ENCODE results near the gene CC2D2A. TPM values are rescaled to one million over a fixed set of nuclear protein-coding genes. Genes with fewer than 3 reads are reported as not detected.

The CC2D2A gene
- total and polyA plus RNA-seq, 2 donors from 2014 or later: 26.7 to 51.2 TPM

DNA sequence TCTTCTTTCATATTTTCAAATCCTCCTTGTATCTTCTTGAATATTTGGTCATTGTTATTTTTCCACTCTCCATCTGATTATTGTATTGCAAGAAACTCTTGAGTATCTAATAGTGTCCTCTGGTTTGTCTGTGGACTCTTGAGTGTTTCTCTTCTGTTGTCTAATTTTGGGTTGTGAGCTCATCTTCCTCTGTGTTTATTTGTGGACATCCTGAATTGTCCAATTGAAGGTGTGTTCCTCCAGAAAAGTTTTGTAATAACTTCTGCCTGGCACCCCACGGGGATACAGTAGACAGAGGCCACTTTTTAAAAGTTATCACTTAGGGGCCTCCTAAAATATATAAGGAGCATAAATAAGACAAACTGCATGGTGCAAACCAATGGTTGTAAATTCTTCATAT, 3.1 kb upstream of the CC2D2A start:
- no peak overlapping the region for H3K4me3 ChIP-seq (ENCODE audit: low read length in 3 of 3)
- FAIRE-seq (no peak), DNase-seq (no peak)
- intact Hi-C loops (cut with DNase I): no loop called here
- H3K9me3 ChIP-seq (ENCODE audit: control insufficient read depth in 2 of 3, insufficient read depth in 1 of 3, low read length in 3 of 3): no peaks in the 10 kb centered on the region
- H3K9ac ChIP-seq (ENCODE audit: low read length in 3 of 3): no peak overlapping the region
- peaks cover 2 to 9% (median 7%) of the 10 kb centered on the region in 3 donors for H3K4me1 ChIP-seq (ENCODE audit: control insufficient read depth in 2 of 3, insufficient read depth in 2 of 3, low read depth in 1 of 3, low read length in 3 of 3)
- H3K36me3 ChIP-seq (ENCODE audit: control insufficient read depth in 2 of 3, insufficient read depth in 3 of 3, low read length in 3 of 3): no peaks in the 10 kb centered on the region
- H3K27ac ChIP-seq (ENCODE audit: low read depth in 2 of 2, low read length in 2 of 2): no peak overlapping the region
- H3K27me3 ChIP-seq (ENCODE audit: control insufficient read depth, insufficient read depth, low read length): no peaks in the 10 kb centered on the region
- TF ChIP-seq, protein P1, sequence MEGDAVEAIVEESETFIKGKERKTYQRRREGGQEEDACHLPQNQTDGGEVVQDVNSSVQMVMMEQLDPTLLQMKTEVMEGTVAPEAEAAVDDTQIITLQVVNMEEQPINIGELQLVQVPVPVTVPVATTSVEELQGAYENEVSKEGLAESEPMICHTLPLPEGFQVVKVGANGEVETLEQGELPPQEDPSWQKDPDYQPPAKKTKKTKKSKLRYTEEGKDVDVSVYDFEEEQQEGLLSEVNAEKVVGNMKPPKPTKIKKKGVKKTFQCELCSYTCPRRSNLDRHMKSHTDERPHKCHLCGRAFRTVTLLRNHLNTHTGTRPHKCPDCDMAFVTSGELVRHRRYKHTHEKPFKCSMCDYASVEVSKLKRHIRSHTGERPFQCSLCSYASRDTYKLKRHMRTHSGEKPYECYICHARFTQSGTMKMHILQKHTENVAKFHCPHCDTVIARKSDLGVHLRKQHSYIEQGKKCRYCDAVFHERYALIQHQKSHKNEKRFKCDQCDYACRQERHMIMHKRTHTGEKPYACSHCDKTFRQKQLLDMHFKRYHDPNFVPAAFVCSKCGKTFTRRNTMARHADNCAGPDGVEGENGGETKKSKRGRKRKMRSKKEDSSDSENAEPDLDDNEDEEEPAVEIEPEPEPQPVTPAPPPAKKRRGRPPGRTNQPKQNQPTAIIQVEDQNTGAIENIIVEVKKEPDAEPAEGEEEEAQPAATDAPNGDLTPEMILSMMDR (IDR thresholded peaks at IDR 0.05; ENCODE audit: borderline replicate concordance, extremely low read depth, insufficient read depth): no peak

DNA sequence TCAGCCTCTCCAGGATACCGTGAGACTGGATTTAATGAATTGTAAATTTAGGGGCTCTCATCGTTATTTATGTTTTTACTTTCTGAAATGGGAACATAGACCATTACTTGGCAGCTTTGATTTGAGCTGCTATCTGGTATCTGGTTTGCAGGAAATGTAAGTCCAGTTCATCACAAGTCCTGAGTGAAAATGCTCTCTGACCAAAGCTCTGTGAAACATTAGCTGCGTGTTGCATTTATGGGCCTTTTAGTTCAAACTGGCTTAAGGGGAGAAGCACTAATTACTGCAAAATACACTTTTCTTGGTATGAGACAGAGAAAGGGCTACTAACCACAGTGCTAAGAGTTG, 420 bp downstream of the CC2D2A start:
- DNase-seq: peak in 1 of 5 donors; percentile 51
- intact Hi-C loops (cut with DNase I): no loop called here
- peak overlapping the region; percentile 57 to 93 (median 65) for H3K9ac ChIP-seq (ENCODE audit: low read length in 3 of 3)

GRCh38 chr4:15476396-15476795, 6.7 kb downstream of the CC2D2A start:
- intact Hi-C loops (cut with DNase I): no loop called here
- H3K9me3 ChIP-seq (ENCODE audit: control insufficient read depth in 2 of 3, insufficient read depth in 1 of 3, low read length in 3 of 3): no peaks in the 10 kb centered on the region
- peak overlapping the region in 1 of 2 donors; percentile 23 for H3K27ac ChIP-seq (ENCODE audit: low read depth in 2 of 2, low read length in 2 of 2)
- peak; percentile 52 for FAIRE-seq
- H3K27me3 ChIP-seq (ENCODE audit: control insufficient read depth, insufficient read depth, low read length): no peaks in the 10 kb centered on the region
- H3K9ac ChIP-seq (ENCODE audit: low read length in 3 of 3): no peak overlapping the region
- TF ChIP-seq, protein P1 (IDR thresholded peaks at IDR 0.05; ENCODE audit: borderline replicate concordance, extremely low read depth, insufficient read depth): no peak
- H3K36me3 ChIP-seq (ENCODE audit: control insufficient read depth in 2 of 3, insufficient read depth in 3 of 3, low read length in 3 of 3): peaks cover 0 to 4% (median 0%) of the 10 kb centered on the region in 3 donors
- peaks cover 0 to 12% (median 10%) of the 10 kb centered on the region in 3 donors for H3K4me1 ChIP-seq (ENCODE audit: control insufficient read depth in 2 of 3, insufficient read depth in 2 of 3, low read depth in 1 of 3, low read length in 3 of 3)
- DNase-seq: no peak
- H3K4me3 ChIP-seq (ENCODE audit: low read length in 3 of 3): peak overlapping the region in 1 of 3 donors; percentile 7

More for the DNA sequence above, 420 bp downstream of the CC2D2A start:
- FAIRE-seq: no peak
- peaks cover 2 to 9% (median 7%) of the 10 kb centered on the region in 3 donors for H3K4me1 ChIP-seq (ENCODE audit: control insufficient read depth in 2 of 3, insufficient read depth in 2 of 3, low read depth in 1 of 3, low read length in 3 of 3)
- H3K36me3 ChIP-seq (ENCODE audit: control insufficient read depth in 2 of 3, insufficient read depth in 3 of 3, low read length in 3 of 3): no peaks in the 10 kb centered on the region
- TF ChIP-seq, protein P1 (IDR thresholded peaks at IDR 0.05; ENCODE audit: borderline replicate concordance, extremely low read depth, insufficient read depth): no peak
- H3K27ac ChIP-seq (ENCODE audit: low read depth in 2 of 2, low read length in 2 of 2): peak overlapping the region in 1 of 2 donors; percentile 29
- no peaks in the 10 kb centered on the region for H3K27me3 ChIP-seq (ENCODE audit: control insufficient read depth, insufficient read depth, low read length)
- no peaks in the 10 kb centered on the region for H3K9me3 ChIP-seq (ENCODE audit: control insufficient read depth in 2 of 3, insufficient read depth in 1 of 3, low read length in 3 of 3)
- H3K4me3 ChIP-seq (ENCODE audit: low read length in 3 of 3): peak overlapping the region; percentile 80 to 95 (median 94)

DNA sequence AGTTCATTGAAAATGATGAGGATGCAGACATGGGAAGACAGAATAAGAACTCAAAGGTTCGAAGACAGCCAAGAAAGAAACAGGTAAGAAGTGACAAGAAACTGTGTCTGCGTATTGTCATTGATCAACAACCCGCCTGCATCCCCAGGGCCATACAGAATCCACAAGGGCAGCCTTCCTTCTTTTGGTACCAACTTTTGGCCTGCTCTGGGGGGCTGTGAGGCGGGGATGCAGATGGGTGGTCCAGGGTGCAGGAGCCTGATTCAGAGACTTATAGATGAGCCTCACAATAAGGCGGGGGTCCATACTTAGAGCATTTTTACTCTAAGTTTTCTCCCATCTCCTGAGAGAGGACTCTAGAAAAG, 9.0 kb downstream of the CC2D2A start:
- DNase-seq: no peak
- Histone ChIP-seq H3K4me3 (ENCODE audit: low read length in 3 of 3) (no peak overlapping the region), H3K36me3 (ENCODE audit: control insufficient read depth in 2 of 3, insufficient read depth in 3 of 3, low read length in 3 of 3) (peaks cover 0 to 4% (median 3%) of the 10 kb centered on the region in 3 donors), H3K27me3 (ENCODE audit: control insufficient read depth, insufficient read depth, low read length) (no peaks in the 10 kb centered on the region), H3K27ac (ENCODE audit: low read depth in 2 of 2, low read length in 2 of 2) (no peak overlapping the region), H3K4me1 (ENCODE audit: control insufficient read depth in 2 of 3, insufficient read depth in 2 of 3, low read depth in 1 of 3, low read length in 3 of 3) (peaks cover 0 to 12% (median 10%) of the 10 kb centered on the region in 3 donors), H3K9ac (ENCODE audit: low read length in 3 of 3) (no peak overlapping the region), H3K9me3 (ENCODE audit: control insufficient read depth in 2 of 3, insufficient read depth in 1 of 3, low read length in 3 of 3) (no peaks in the 10 kb centered on the region)
- intact Hi-C loops (cut with DNase I): no loop called here
- FAIRE-seq: no peak
- TF ChIP-seq, protein P1 (IDR thresholded peaks at IDR 0.05; ENCODE audit: borderline replicate concordance, extremely low read depth, insufficient read depth): no peak

All from kidney (tissue), 14 donors.